ENCODE data around the gene TEX2. TPM values are rescaled to one million over a fixed set of nuclear protein-coding genes. Genes with fewer than 3 reads are reported as not detected.

Gene TEX2
- total and polyA plus RNA-seq, 9 of the 15 experiments (the other 6 are each of a cell fraction or from before 2014, with no cell fraction given), result 4.1 to 27.6 (median 19.3) TPM

- TF ChIP-seq PRDM10 (IDR thresholded peaks at IDR 0.05; ENCODE audit: partially characterized antibody) (peak; percentile 26), RBM14 (IDR thresholded peaks at IDR 0.05; ENCODE audit: borderline replicate concordance, insufficient read depth, low read depth, low read length) (no peak), HEY1 (CRISPR knock-in tag; IDR thresholded peaks at IDR 0.05; ENCODE audit: borderline replicate concordance) (no peak), EP300 (IDR thresholded peaks at IDR 0.05; ENCODE audit: low read length) (peak; percentile 49; the same call in 1 of the 2 replicates), ARNT (IDR thresholded peaks at IDR 0.05) (no peak), TCF3 (CRISPR knock-in tag; IDR thresholded peaks at IDR 0.05) (peak; percentile 64), ELF4 (CRISPR knock-in tag; IDR thresholded peaks at IDR 0.05) (no peak), CTBP1 (IDR thresholded peaks at IDR 0.05; ENCODE audit: borderline replicate concordance) (peak; percentile 62; the same call in 1 of the 2 replicates), JUN (IDR thresholded peaks at IDR 0.05; ENCODE audit: borderline replicate concordance, low read depth, low read length) (no peak), JUN (CRISPR knock-in tag; IDR thresholded peaks at IDR 0.05; ENCODE audit: borderline replicate concordance) (no peak), GATA2 (CRISPR knock-in tag; IDR thresholded peaks at IDR 0.05) (peak; percentile 71; the same call in 1 of the 2 replicates), SP2 (IDR thresholded peaks at IDR 0.05; ENCODE audit: extremely low read depth, low read depth, low read length, poor library complexity, severe bottlenecking) (no peak), ZNF512 (tag; IDR thresholded peaks at IDR 0.05) (no peak), GTF2B (IDR thresholded peaks at IDR 0.05; ENCODE audit: extremely low read depth, insufficient read length) (no peak), ZNF764 (CRISPR knock-in tag; IDR thresholded peaks at IDR 0.05; ENCODE audit: low read depth) (no peak), SIN3A (IDR thresholded peaks at IDR 0.05; ENCODE audit: borderline replicate concordance in 2 of 2, control insufficient read depth in 1 of 2, low read depth in 2 of 2, low read length in 2 of 2) (no peak), RFX1 (IDR thresholded peaks at IDR 0.05) (peak; percentile 49; the same call in 1 of the 2 replicates), KLF16 (IDR thresholded peaks at IDR 0.05) (no peak), ZBTB43 (CRISPR knock-in tag; IDR thresholded peaks at IDR 0.05) (no peak), CREM (IDR thresholded peaks at IDR 0.05; ENCODE audit: low read depth) (peak; percentile 52), CBFA2T3 (IDR thresholded peaks at IDR 0.05) (peak; percentile 76), MEIS2 (IDR thresholded peaks at IDR 0.05; ENCODE audit: partially characterized antibody) (no peak), PRMT5 (CRISPR knock-in tag; IDR thresholded peaks at IDR 0.05) (no peak), NFIC (IDR thresholded peaks at IDR 0.05) (peak; percentile 33; the same call in 1 of the 2 replicates)
These were observed 43.5 kb downstream of the TEX2 start (continued) for GRCh38 chr17:64219571-64219970.
